GM18499 (cell line): ENCODE data around the gene WBP2.

Experiments used
- ATAC-seq: cut with Tn5 transposase; IDR thresholded peaks from one replicate; pipeline ENCODE4 v1.9.1; 2021; ENCODE audit warnings: moderate number of reproducible peaks; ENCODE audit not compliant: insufficient read depth, unreplicated experiment

The WBP2 gene

DNA sequence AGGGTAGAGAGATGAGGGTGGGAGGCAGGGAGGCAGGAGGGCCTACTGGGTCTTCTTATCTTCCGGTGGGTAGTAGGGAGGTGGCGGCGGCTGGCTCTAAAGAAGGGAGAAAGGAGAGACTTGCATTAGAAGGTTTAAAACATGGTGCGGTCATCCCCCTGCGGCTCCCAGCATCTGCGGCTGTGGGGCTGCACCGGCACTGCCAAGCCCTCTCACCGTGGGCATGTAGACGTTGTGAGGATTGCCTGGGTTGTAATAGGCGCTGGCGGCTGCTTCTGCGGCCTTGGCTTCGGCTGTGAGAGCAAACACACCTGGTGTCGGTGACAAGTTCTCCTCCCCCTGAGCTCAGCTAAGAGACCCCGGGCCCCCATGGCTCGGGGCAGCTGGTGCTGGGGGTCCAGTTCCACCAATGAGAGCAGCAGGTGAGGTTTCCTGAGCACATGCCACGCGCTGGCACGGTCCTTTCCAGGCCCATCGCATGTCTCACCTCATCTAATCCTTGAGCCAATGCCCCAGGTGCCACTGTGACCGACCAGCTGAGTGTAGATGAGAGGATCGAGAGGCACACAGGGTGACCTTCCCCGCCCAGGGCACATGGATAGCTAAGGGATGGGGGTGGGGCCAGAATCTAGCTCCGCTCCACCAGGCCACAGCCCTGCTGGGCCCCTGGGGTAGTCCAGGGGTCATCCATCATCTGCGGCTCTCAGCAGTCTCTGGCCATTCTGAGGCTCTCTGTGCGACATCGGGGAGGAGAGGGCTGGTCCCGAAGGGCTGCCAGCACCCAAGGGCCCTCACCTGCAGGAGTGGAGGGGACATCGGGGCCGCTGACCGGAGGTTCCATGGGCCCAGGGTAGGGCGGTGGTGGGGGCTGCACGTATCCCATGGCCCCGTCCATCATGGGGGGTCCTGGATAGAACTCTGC, 8.2 kb downstream of the WBP2 start:
- ATAC-seq: no peak

- ATAC-seq: no peak
These were observed 9.0 kb downstream of the WBP2 start for GRCh38 chr17:75845933-75846691.

- ATAC-seq: no peak
These were observed 9.9 kb downstream of the WBP2 start for GRCh38 chr17:75845058-75845711.

DNA sequence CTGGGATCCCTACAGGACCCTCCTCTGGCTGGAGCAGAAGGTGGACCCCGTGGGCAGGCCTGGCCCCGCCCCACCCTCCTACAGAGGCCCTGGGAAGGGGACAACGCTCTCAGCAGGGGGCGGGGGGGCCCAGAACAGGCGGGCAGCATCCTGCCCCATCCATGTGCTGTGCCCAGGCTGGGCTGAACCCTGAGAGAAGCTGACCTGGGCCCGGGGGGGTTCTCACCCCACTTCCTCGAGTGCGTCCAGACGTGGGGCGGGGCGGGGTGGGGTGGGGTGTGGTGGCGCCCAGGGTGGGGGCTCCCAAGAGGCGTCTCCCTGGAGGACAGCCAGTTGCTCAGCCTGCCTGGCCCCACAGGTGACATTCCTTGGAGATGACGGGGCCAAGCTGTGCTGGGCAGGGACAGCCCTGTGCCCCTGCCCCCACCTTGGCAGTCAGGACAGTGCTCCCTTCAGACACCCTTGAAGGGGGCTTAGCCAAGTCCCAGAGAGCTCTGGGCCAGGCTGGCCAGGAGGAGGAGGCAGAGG, 10.5 kb downstream of the WBP2 start:
- ATAC-seq: no peak

DNA sequence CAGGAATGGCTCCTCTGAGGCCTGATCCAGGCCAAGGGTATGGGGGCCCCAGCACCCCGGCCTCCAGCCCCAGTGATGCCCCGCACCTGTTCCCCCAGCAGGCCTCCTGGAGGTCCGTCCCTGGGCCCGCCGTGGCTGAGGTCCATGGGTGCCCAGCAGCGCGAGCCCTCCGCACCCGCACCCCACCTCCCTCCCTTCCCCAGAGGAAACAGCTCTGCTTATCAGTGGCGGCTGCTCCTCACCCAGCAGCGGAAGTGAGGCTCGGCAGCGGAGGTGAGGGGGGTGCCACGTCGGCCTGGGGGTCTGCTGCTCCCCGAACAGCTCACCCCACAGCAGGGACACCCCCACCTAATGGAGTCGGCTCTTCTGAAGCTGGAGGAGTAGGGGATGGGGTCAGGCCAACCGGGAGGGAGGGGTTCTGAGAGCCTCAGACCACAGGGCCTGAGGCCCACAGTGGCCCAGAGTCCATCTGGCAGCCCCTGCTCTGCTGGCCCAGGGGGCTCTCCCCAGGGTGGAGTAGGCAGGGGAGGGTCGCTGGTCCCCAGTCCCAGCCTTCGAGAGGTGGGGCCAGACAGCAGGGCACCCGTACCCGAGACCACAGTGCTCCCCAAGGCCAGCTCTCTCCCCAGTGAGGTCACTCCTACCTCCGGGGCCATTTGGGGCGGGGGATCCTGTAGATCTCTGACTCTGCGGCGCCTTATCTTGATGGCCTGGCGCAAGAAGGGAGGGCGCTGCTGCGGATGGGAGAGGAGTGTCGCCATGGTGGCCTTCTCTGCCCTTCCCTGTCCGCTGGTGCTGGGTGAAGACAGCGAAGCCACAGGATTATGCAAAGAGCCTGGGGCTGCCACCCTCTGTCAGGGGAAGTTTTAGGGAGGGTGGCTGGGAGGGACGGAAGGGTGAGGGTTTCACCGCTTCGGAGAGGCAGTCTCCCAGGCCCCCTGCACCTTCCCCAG, 11.3 kb downstream of the WBP2 start, which contains the start of gene UNC13D:
UNC13D (minus strand) TSS at position 828 of the 953 bp plus-strand sequence; CDS start at position 761, 67 bp downstream.
- no peak for ATAC-seq

DNA sequence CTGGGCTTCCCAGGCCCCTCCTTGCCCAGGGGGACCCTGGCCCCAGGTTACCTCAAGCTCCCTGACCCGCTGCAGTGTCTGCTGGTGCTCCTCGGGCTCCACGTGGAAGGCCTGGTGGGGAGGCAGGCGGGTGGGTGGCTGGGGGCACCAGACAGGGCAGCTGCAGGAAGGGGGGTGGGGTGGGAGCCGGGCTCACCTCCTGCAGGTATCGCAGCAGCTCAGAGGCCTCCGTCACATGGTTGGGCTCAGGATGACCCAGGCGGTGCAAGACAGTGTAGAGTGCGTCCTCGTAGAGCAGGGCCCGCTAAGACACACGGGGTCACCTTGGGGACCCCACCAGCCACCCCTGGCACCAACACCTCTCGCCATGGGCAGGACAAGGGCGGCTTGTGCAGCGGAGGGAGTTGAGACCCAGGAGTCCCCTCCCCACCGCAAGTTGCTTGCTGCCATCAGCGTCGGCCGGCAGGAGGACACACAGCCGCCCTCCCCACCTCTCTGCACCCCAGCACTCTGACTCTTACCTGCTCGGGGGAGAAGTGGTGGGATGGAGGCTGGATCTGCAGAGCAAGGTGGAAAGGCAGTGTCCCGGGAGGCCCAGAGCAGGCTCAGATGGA, 12.1 kb downstream of the WBP2 start:
- ATAC-seq: no peak

DNA sequence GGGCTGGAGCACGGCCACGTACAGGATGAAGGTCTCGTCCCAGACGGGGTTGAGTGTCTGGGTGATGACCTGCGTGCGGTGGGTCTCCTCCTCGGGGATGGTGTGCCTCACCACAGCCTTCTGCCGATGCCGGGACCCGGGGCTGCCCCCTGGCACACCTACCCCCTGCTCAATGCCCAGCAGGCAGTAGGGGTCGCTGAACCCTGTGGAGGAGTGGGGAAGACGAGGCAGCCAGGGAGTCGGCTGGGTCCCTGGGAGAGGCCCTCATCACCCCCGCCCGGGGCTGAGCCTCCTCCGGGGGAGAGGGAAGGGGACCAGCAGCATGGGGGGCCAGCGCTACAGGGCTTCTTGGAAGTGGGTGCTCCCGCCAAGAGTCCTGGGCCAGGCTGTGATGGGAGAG, 12.7 kb downstream of the WBP2 start:
- no peak for ATAC-seq

DNA sequence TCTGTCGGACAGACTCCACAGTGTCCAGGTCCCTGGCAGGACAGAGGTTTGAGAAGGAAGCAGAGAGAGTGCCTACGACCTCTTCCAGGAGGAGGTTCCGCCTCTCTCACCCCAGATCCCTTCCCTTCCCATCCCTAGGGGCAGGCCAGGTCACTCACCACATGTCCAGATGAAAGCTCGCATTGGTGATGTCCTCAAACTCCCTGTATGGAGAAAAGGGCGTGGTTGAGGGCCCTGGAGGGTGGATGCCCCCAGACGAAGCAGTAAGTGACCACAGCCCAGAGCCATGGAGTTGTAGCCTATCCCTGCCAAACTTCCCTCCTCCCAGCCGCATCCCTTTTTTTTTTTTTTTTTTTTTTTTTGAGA, 14.4 kb downstream of the WBP2 start:
- ATAC-seq: no peak

DNA sequence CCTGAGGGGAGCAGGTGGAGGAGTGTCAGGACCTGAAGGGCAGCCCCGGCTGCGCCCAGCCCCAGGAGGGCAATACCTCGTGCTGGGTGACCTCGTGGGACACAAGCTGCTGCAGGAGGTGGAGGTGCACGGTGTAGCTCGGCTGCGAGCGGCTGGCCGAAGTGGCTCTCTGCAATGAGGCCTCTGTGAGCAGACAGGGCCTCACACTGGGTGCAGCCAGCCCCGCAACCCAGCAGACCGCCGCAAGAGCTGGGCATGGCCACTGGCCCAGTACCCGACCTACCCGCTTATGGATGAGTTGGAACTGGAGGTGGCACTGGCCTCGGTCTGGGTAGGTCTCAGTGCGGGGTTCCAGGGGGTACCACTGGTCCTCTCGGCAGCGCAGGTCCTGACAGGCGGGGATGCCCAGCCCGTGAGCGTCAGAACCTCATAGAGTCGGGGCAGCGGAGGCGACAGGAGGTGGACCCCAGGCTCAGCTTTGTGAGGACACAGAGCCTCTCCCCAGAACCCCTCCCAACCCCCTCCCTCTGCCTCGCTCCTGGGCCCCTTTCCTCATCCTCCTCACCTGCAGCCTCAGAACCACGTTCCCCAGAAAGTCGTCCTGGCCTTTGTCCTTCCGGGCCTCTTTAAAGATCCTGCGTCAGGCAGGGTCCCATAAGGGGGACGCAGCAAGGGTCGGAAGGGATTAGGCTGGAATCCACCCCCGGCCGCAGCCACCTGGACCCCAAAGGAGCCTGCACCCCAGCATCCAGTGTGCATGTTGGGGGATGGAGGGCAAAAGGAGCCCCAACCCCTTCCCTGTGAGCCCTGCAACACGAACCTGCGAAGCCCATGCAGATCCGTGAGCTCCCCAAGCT, 15.0 kb downstream of the WBP2 start:
- ATAC-seq: no peak

GRCh38 chr17:75838410-75838809, 16.7 kb downstream of the WBP2 start:
- no peak for ATAC-seq

DNA sequence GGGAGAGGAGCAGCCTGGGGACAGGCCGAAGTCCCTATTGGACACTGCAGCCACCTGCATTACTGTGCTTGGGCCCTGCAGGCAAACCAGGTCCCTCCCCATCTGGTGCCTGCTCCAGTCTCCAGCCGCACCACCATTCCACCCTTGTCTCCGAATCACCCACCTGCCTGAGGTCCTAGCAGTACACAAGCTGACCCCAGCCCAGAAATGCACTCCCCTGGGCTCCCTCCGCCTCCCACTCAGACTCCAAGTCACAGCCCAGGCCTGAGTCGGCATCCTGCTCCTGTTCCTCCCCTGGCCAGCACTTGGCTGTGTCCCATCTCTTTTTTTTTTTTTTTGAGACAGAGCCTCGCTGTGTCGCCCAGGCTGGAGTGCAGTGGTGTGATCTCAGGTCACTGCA, 17.2 kb downstream of the WBP2 start:
- ATAC-seq: no peak

DNA sequence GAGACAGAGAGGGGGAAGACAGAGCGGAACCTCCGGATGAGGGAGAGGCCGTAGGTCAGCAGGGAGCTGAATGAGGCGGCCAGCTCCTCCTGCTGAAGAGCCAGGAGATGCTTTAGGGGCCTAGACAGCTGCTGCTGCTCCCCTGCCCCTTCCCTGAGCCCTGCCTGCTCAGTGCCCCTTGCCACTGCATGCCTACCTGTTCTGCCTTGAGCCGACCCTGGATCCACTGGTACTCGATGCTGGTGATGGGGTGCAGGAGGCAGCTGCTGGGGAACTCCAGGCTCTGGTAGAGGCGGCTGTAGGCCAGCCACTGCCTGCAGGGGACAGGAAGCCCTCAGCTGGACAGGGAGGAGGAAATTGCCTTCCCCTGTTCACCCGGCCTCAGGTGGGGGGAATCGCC, 18.5 kb downstream of the WBP2 start:
- no peak for ATAC-seq

- ATAC-seq: no peak
These were observed 19.5 kb downstream of the WBP2 start for GRCh38 chr17:75835654-75835987.

DNA sequence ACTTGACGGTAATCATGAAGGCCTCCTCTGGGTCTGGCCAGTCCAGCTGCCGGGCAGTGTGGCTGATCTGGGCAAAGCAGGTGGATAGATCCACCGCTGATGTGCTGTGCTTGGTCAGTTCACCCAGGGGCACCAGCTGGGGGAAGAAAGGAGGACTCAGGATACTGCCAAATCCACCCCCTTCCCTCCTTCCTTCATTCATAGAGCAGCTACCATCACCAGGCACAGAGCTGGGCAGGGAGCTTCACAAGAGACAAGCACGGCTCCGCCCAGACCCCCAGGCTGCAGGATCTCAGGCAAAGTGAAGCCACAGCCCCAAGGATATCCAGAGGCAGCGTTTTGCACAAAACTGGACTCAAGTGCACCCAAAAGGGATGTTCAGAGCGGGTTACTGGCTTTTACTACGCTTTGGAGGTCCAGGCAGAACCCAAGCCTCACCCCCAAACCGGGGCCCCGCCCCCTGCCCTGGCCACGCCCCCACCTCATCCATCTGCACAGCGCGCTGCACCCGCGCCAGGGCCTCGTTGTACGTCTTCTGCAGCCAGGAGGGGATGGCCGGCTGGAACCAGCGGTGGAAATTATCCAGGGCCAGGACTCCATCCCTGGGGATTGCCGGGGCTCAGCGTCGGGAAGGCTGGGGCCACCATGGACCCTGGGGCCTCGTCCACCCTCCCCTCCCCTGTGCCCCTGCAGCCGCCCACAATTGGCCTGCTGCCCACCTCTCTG, 20.0 kb downstream of the WBP2 start:
- no peak for ATAC-seq

DNA sequence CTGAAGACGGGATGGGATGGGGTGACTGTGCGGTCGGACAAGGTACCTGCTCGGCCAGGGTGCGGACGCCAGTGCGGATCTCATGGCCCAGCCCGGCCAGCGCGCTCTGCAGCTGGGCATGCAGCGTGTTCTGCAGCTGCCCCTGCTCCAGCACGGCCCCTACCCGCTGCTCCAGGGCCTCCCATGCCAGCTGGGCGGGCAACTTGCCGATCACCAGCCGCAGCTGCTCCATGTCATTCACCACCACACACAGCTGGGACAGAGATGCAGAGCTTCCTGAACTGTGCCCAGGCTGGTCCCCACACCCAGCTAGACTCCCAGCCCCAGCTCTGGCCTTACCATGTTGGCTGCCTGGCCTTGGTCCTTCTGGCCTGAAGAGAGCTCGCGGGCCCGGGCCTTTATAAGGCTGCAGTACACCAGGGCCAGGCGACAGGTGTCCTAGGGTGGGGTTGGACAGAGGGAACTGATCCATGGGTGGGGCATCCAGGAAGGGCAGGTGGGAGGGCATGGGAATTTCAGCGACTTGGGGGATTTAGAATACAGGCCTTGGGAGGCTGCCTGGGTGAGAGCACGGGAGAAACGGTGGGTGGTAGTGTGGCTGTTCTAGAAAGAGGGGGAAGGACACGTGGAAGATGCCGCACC, 20.7 kb downstream of the WBP2 start:
- no peak for ATAC-seq

GRCh38 chr17:75832652-75833400, 22.3 kb downstream of the WBP2 start:
- ATAC-seq: no peak
